GM12892 (cell line): Measurements from ENCODE around the gene ALDOB.

ENCODE experiments used
- DNase-seq: peaks from one replicate; pipeline ENCODE4 v3.0.0; 2011; ENCODE audit not compliant: insufficient read length
- FAIRE-seq: peaks from 2 replicates; lab custom pipeline; 2011; peaks lifted over from hg19 to GRCh38; lab: Jason Lieb, UNC
- POLR2A ChIP-seq: IDR thresholded peaks from 2 replicates; pipeline ENCODE4 v1.6.1; 2011; ENCODE audit warnings: low read depth, low read length, control low read depth
- POLR2AphosphoS5 ChIP-seq: IDR thresholded peaks from 2 replicates; pipeline ENCODE4 v1.6.1; 2011; ENCODE audit warnings: low read depth, low read length, control low read depth
- TAF1 ChIP-seq: IDR thresholded peaks from 2 replicates; pipeline ENCODE4 v1.6.1; 2011; ENCODE audit warnings: low read depth, mild to moderate bottlenecking, control low read depth, low read length, borderline replicate concordance

The ALDOB gene

DNA sequence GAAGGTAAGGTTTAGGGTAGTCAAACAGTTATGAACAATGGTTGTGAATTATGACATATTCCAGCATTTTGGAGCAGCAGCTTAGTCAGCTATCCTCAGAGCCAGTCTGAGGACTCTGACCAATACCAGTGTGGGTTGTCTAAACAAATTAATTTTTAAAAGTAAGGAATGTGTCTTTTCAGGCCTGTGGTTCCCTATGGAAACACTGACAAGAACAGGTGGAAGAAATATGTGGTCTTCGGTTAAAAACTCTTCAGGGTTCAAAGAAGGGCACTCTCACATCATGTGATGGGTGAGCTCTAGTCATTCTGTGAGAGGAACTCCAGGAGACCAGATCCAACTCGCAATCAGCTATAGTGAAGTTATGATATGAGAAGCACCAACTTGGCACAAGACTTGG is 33.5 kb upstream of the ALDOB start:
- FAIRE-seq: no peak
- no peak for DNase-seq
- TF ChIP-seq POLR2A (no peak), POLR2AphosphoS5 (no peak), TAF1 (no peak)

DNA sequence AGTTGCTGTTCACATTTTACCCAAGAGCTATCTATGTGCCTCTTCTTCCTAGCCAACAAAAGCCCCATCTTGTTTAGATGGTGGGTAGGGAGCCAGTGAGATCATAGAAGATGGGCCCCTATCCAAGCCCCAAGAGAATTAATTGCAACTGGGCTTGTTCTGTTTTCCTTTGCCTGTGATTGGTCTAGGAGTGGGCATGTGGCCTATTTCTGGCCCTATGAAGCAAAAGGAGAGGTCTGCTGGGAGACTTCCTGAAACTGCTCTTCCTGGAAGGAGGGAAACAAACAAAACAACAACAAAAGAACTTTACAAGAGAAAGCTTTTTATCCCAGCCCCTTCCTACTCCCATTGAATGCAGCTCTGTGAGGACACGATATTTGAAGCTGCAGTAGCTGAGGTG is 32.5 kb upstream of the ALDOB start:
- no peak for DNase-seq
- FAIRE-seq: no peak
- TF ChIP-seq POLR2AphosphoS5 (no peak), POLR2A (no peak), TAF1 (no peak)

DNA sequence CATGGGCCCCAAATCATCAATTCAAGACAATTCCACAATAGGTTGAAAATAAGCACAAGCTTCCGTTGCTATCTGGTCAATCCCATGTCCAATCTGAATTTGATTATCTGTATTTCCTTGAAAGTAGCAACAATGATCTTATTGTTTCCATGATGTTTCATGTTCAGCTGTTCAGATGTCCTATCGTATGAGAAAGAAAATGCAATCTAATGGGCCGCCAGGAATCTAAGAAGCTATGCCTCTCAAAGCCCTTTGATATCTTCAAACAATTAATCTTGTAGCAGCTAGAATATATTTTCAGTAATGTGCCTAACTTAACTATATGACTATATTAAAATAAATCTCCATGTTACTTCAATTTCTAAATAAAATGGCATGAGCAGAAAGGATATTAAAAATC is 32.1 kb upstream of the ALDOB start:
- FAIRE-seq (no peak), DNase-seq (no peak)
- TF ChIP-seq POLR2A (no peak), POLR2AphosphoS5 (no peak), TAF1 (no peak)

DNA sequence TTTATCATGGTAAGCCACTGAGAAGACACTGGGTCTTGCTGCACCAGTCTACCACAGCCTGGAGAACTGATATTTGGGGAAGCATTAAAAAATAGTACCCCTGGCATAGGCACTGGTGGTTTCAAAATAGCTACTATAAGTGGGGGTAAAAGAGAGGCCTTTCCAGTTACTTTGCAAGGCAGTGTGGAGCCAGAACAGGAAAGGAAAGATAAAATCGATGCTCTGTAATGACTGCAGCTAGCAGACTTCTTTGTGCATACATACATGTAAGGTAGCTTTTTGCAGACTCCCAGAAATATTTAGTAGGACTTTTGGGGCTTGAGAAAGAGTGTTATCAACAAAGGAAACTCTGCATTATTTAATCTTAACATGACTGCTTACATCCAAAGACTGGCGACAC is 31.3 kb upstream of the ALDOB start:
- no peak for FAIRE-seq
- TF ChIP-seq POLR2AphosphoS5 (no peak), TAF1 (no peak), POLR2A (no peak)
- DNase-seq: no peak

DNA sequence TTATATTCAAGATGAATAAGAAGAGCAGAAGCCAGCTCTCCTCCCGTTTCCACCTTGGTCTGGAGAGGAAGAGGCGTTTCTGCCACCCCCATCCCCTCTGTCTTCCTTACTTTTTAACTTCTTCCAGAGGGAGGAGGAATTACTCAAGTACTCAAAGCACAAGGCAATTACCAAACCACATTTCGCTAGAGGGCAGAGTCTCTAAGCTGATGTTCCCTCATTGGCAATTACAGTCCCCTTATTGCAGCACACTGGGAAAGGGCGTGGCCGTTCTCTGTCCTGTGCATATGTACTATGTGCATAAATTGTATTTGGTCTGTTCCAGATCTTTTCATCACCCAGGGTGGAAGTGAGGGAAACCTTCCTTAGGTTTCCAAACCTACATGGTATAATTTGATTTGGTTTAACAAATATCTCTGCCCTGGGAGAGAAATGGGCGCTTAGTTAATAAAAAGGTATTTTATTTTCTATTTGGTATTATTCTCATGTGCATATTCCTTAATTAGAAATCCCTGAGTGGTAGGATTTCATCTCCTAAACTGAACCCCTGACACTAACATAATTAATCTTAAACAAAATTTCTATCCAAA is 29.8 kb upstream of the ALDOB start:
- TF ChIP-seq POLR2A (no peak), POLR2AphosphoS5 (no peak), TAF1 (no peak)
- no peak for DNase-seq
- no peak for FAIRE-seq

DNA sequence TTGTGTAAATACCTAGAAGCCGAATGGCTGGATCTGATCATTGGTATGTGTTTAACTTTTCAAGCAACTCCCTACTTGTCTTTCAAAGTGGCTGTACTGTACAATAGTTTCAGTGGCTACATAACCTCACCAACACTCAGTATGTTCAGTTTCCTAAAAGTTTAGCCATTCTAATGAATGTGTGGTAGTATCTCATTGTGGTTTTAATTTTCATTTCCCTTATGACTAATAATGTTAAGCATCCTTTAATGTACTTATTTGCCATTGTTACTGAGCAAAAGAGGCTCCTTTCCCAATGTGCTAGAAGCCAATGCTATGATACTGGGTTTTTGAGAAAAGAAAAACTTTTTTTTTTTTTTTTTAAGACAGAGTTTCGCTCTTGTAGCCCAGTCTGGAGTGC is 27.8 kb upstream of the ALDOB start:
- no peak for TF ChIP-seq TAF1
- TF ChIP-seq POLR2AphosphoS5: no peak
- no peak for TF ChIP-seq POLR2A
- no peak for DNase-seq
- no peak for FAIRE-seq

DNA sequence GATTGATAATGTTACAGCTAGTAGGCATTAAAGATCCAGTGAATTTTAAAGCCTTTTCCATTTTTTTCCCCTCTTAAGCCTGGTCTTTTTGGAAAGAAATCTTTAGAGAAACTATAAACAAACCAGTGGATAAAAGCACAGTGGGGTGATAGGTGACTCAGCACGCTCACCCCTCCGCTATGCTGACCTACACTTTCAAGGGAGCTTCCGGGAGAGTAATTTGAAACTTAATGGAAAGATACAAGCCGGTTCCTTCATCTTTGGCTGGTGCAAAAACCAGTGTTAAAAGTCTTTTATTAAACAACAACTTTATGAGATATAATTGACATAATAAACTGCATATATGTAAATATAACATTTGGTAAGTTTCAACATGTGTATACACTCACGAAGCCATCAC is 27.0 kb upstream of the ALDOB start:
- FAIRE-seq (no peak), DNase-seq (no peak)
- no peak for TF ChIP-seq TAF1
- TF ChIP-seq POLR2A: no peak
- TF ChIP-seq POLR2AphosphoS5: no peak

DNA sequence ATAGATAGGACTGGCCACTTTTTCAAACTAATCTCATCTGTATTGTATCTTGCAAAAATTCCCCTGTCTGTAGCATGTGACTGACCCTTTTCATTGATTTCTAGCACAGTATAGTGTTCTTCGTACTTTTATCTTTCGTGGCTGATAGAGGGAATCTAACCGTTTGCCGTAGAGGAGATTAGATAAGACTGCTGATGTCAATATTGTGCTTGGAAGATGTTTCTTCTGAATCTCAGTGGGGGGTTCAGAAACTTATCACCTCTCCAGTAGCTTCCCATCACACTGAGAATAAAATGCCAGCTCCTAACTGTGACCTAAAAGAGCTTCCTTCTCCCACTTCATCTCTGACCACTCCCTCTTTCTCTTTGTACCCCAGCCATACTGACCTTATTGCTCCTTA is 25.4 kb upstream of the ALDOB start:
- no peak for FAIRE-seq
- TF ChIP-seq POLR2A (no peak), TAF1 (no peak), POLR2AphosphoS5 (no peak)
- DNase-seq: no peak

DNA sequence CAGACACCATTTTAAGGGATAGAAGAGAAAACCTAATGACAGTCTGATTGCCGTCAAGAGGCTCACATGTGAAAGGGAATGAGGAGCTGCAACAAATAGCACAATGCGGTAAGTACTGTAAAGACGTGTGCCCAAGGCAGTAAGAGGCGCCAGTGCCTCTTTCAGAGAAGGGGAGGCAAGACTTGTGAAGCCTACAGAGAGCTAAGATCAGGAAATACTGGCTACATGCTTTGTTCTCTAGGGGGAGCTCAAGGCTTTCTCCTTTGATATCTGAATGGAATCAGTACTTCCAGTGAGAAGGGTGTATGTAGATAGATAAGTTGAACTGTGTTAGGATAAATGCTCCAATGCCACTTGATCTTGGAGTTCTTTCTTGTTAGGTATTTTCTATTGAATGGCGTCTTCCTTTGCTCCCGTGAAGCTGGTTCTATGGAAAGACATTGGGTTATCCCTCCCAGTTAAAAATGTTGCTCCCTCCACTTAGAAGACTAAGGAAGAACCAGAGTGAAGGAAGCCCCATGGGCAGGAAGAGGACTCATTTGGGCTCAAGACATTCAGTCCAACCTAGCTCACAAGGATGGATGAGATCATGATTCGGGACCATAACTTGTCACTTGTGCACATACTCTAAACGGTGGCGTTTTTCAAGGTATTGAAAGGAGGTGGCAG is 23.5 kb upstream of the ALDOB start:
- DNase-seq: no peak
- TF ChIP-seq POLR2AphosphoS5: no peak
- no peak for TF ChIP-seq POLR2A

DNA sequence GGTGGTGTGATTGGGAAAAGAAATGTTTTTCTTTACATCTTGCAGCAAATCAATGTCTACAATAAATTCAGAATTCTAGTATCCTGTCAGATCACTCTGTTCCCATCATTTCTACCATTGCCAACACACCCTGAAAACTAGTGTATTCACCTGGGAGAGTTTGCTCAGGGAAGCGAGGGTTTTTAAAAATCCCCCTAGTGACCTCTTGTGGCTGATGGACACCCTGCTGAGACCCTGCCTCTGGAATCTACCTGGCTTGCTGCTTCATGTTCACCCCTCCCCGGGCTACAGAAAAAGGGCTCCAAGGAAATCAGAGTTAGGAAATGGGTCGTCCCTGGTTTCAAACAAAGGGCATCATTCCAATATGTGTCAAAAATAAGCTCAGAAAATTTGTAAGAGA is 21.4 kb upstream of the ALDOB start:
- TF ChIP-seq TAF1: no peak
- no peak for TF ChIP-seq POLR2AphosphoS5
- DNase-seq (no peak), FAIRE-seq (no peak)

More for the DNA sequence above, 23.5 kb upstream of the ALDOB start:
- no peak for FAIRE-seq

DNA sequence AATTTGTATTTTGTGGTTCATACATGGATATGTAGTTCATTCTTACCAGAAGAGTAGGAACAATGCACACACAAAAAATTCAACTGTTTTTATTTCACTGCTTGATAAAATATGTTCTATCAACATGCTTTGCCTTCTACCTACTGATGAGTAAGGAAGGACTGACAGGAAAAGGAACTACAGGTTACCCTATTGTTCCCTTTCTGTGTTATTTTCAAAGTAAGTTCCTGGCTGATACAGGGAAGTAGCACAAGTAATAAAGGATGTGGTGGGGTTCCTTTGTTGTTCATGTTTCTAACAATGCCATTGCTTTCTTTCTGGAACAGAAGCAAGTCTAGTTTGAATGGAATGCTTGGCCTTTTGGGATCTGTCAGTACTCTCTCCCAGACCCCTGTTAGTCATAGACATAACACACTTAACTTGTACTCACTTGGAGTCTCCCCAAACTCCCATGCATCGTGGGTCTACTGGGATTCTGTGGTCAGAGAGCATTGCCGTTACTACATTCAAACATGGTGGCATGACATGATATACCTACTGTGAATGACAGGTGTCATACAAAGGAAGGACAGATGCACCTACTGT is 20.2 kb upstream of the ALDOB start:
- DNase-seq: no peak
- FAIRE-seq: no peak
- TF ChIP-seq POLR2A (no peak), POLR2AphosphoS5 (no peak), TAF1 (no peak)
